Naive B cell (primary cell): Measurements from ENCODE around the gene SPTBN5. TPM values are rescaled to one million over a fixed set of nuclear protein-coding genes. Genes with fewer than 3 reads are reported as not detected.
A peak's percentile ranks its signal among the peaks of the same experiment; 100 is the strongest.

Experiments
- ATAC-seq, 2 donors: fragments of 150-1000 bp; cut with Tn5 transposase; 2 replicates each; pipeline ENCODE4 v1.10.0; 2021; ENCODE audit warnings: low read depth in 2 of 2, mild to moderate bottlenecking in 2 of 2, moderate library complexity in 2 of 2
- DNase-seq: peaks from one replicate; pipeline ENCODE4 v3.0.0; 2022
- H3K27ac Mint-ChIP-seq, 6 donors: one replicate each; pipeline ENCODE4 v1.8.0; 2020 to 2022; ENCODE audit warnings: mild to moderate bottlenecking in 6 of 6, mixed read lengths in 6 of 6, moderate library complexity in 5 of 6, inconsistent platforms in 2 of 6
- H3K27me3 Mint-ChIP-seq, 3 donors: one replicate each; pipeline ENCODE4 v1.8.0; 2021 to 2022; ENCODE audit warnings: mixed read lengths in 3 of 3, mild to moderate bottlenecking in 1 of 3
- H3K36me3 Mint-ChIP-seq, 2 donors: one replicate each; pipeline ENCODE4 v1.8.0; 2020 to 2022; ENCODE audit warnings: mixed read lengths in 2 of 2, inconsistent platforms in 1 of 2, mild to moderate bottlenecking in 1 of 2
- H3K4me1 Mint-ChIP-seq, 3 donors: one replicate each; pipeline ENCODE4 v1.8.0; 2020 to 2022; ENCODE audit warnings: mixed read lengths in 3 of 3, inconsistent platforms in 1 of 3, mild to moderate bottlenecking in 1 of 3, moderate library complexity in 1 of 3
- H3K4me3 Mint-ChIP-seq, 8 donors: one replicate each; pipeline ENCODE4 v1.8.0; 2020 to 2022; ENCODE audit warnings: mild to moderate bottlenecking in 8 of 8, mixed read lengths in 8 of 8, moderate library complexity in 8 of 8, inconsistent platforms in 2 of 8
- H3K9me3 Mint-ChIP-seq, 7 donors: one replicate each; pipeline ENCODE4 v1.8.0; 2020 to 2022; ENCODE audit warnings: mixed read lengths in 7 of 7, mild to moderate bottlenecking in 5 of 7, inconsistent platforms in 2 of 7, moderate library complexity in 1 of 7
- polyA plus RNA-seq, 6 donors: library from polyadenylated mRNA; unstranded; fragments of 300-500 nt; fragmentation: Illumina TruSeq; gene quantifications; one replicate each; pipeline ENCODE4 v1.2.3, GENCODE V29; 2021; ENCODE audit warnings: low read depth in 6 of 6

Gene SPTBN5
- polyA plus RNA-seq, 6 donors from 2014 or later = not detected

DNA sequence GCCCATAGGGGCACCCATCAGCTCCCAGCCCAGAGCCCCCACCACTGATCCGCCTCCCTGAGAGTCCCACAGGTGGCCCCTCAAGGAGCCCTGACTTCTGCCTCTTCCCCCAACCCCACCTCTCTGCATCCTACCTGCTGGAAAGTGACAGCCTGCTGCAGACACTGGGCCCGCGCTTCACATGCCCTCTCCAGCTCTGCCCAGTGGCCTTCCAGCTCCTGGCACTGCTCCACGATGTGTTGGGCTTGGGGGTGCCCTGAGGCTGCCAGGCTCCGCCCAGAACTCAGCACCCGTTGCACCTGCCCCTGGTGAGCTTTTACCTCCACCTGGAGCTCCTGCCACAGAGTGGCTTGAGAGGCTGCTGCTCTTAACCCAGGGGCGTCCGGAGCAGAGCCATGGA lies 20.1 kb downstream of the SPTBN5 start:
- H3K4me3 Mint-ChIP-seq = no peak overlapping the region
- H3K36me3 Mint-ChIP-seq = no peaks in the 10 kb centered on the region
- H3K27me3 Mint-ChIP-seq = peaks cover 0 to 18% (median 15%) of the 10 kb centered on the region in 3 donors
- DNase-seq = no peak
- peaks cover 5 to 17% (median 11%) of the 10 kb centered on the region in 3 donors for H3K4me1 Mint-ChIP-seq
- H3K27ac Mint-ChIP-seq = no peak overlapping the region
- ATAC-seq = no peak
- no peaks in the 10 kb centered on the region for H3K9me3 Mint-ChIP-seq

- Mint-ChIP-seq H3K27me3 (peaks cover 0 to 17% (median 17%) of the 10 kb centered on the region in 3 donors), H3K4me1 (peaks cover 5 to 18% (median 14%) of the 10 kb centered on the region in 3 donors), H3K36me3 (no peaks in the 10 kb centered on the region), H3K9me3 (no peaks in the 10 kb centered on the region), H3K27ac (no peak overlapping the region), H3K4me3 (no peak overlapping the region)
- DNase-seq = no peak
- no peak for ATAC-seq
Observed at GRCh38 chr15:41872166-41872747, 21.6 kb downstream of the SPTBN5 start.

GRCh38 chr15:41871175-41871905 lies 22.5 kb downstream of the SPTBN5 start:
- no peak overlapping the region for H3K4me3 Mint-ChIP-seq
- H3K4me1 Mint-ChIP-seq = peaks cover 5 to 17% (median 13%) of the 10 kb centered on the region in 3 donors
- DNase-seq (no peak), ATAC-seq (no peak)
- H3K27ac Mint-ChIP-seq = peak overlapping the region in 1 of 6 donors; percentile 53
- H3K27me3 Mint-ChIP-seq = peaks cover 0 to 17% (median 17%) of the 10 kb centered on the region in 3 donors
- H3K9me3 Mint-ChIP-seq = no peaks in the 10 kb centered on the region
- no peaks in the 10 kb centered on the region for H3K36me3 Mint-ChIP-seq

DNA sequence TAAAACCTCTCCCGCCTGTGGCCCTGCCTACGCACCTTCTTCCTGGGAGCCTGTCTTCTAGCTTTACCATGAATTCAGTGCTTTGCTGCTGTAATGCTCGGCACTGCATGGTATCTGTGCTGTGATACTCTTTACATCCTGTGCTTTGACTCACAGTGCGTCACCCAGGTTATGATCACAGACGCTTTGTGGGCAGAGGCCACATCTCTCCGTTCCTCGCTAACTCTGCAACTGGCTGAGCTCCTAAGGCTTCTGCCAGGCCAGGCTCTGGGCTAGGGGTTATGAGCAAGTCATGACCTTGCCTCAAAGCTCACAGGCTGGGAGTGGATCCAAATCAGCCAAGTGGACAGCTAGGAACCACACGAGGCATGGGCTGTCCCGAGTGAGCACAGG lies 23.2 kb downstream of the SPTBN5 start:
- DNase-seq (no peak), ATAC-seq (no peak)

GRCh38 chr15:41869770-41870688 lies 23.8 kb downstream of the SPTBN5 start:
- Mint-ChIP-seq H3K4me3 (peak overlapping the region in 1 of 8 donors; percentile 52), H3K27me3 (peaks cover 0 to 17% (median 17%) of the 10 kb centered on the region in 3 donors), H3K4me1 (peaks cover 0 to 4% (median 2%) of the 10 kb centered on the region in 3 donors), H3K27ac (peak overlapping the region in 2 of 6 donors; percentile 54 to 58), H3K9me3 (no peaks in the 10 kb centered on the region), H3K36me3 (no peaks in the 10 kb centered on the region)
- ATAC-seq (no peak), DNase-seq (no peak)

More for the DNA sequence above, 23.2 kb downstream of the SPTBN5 start:
- H3K36me3 Mint-ChIP-seq = no peaks in the 10 kb centered on the region
- H3K27ac Mint-ChIP-seq = peak overlapping the region in 1 of 6 donors; percentile 54
- no peaks in the 10 kb centered on the region for H3K9me3 Mint-ChIP-seq
- H3K4me1 Mint-ChIP-seq = peaks cover 0 to 11% (median 7%) of the 10 kb centered on the region in 3 donors
- H3K27me3 Mint-ChIP-seq = peaks cover 0 to 17% (median 17%) of the 10 kb centered on the region in 3 donors
- H3K4me3 Mint-ChIP-seq = peak overlapping the region in 1 of 8 donors; percentile 52

GRCh38 chr15:41868321-41868720 lies 25.5 kb downstream of the SPTBN5 start:
- ATAC-seq = no peak
- Mint-ChIP-seq H3K27me3 (peaks cover 0 to 14% (median 9%) of the 10 kb centered on the region in 3 donors), H3K36me3 (no peaks in the 10 kb centered on the region), H3K4me3 (no peak overlapping the region), H3K4me1 (peaks cover 0 to 4% (median 2%) of the 10 kb centered on the region in 3 donors), H3K27ac (no peak overlapping the region), H3K9me3 (no peaks in the 10 kb centered on the region)
- no peak for DNase-seq

DNA sequence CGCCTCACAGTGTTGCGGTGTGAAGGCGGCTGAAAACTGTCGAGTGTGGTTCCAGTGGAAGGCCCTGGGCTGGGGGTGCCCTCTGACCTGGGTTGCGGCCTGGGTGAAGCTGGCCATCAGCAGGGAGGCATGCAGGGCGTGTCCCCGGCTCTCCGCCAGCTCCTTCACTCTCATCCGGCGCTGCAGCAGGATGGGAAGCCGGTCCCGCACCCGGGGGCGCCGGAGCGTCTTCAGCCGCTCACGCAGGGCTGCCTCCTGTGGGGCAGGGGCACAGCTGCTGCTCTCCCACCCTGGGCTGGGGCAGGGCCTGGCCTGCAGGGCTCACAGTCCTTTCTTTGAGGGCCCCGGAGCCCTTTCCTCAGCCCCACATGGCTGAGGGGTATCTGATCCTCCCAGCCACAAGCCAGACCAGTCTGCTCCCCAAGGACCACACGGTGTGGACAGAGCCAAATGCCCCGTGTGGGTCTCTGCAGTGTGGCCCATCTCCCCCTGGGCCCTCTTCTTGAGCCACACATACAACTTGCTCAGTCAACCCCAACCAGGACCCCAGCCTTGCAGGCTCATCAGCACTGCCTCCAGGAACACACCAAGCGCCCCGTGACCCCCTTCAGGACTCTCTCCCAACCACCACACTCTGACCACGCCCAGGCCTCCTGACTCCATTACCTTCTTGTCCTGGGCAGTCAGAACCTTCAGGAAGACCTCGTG lies 26.8 kb downstream of the SPTBN5 start:
- ATAC-seq = no peak
- DNase-seq = no peak
- H3K36me3 Mint-ChIP-seq = no peaks in the 10 kb centered on the region
- H3K27ac Mint-ChIP-seq = no peak overlapping the region
- H3K9me3 Mint-ChIP-seq = no peaks in the 10 kb centered on the region
- H3K4me1 Mint-ChIP-seq = peaks cover 0 to 4% (median 2%) of the 10 kb centered on the region in 3 donors
- no peak overlapping the region for H3K4me3 Mint-ChIP-seq
- peaks cover 0 to 5% (median 0%) of the 10 kb centered on the region in 3 donors for H3K27me3 Mint-ChIP-seq

DNA sequence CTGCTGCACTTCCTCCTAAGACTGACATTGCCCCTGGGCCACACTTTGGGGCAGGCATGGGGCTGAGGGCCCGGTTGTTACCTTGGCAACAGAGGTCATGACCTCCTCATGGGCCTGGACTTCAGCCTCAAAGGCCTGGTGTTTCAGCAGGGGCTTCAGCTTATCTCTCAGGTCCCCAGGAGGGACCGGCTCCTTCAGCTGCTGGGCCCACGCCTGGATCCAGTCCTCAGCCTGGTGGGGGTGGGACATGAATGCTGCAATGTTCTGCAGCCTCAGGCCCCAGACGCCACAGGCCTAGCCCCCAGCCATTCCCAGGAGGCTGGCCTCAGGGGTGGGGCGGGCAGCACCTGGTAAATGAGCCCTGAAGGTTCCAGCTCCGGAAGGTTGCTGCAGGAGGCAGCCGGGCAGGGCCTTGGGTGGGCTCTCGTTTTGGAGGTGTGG lies 27.6 kb downstream of the SPTBN5 start:
- H3K9me3 Mint-ChIP-seq = no peaks in the 10 kb centered on the region
- no peak for DNase-seq
- no peak overlapping the region for H3K4me3 Mint-ChIP-seq
- peaks cover 0 to 5% (median 0%) of the 10 kb centered on the region in 3 donors for H3K27me3 Mint-ChIP-seq
- H3K36me3 Mint-ChIP-seq = no peaks in the 10 kb centered on the region
- H3K27ac Mint-ChIP-seq = no peak overlapping the region
- peaks cover 0 to 4% (median 2%) of the 10 kb centered on the region in 3 donors for H3K4me1 Mint-ChIP-seq
- no peak for ATAC-seq

DNA sequence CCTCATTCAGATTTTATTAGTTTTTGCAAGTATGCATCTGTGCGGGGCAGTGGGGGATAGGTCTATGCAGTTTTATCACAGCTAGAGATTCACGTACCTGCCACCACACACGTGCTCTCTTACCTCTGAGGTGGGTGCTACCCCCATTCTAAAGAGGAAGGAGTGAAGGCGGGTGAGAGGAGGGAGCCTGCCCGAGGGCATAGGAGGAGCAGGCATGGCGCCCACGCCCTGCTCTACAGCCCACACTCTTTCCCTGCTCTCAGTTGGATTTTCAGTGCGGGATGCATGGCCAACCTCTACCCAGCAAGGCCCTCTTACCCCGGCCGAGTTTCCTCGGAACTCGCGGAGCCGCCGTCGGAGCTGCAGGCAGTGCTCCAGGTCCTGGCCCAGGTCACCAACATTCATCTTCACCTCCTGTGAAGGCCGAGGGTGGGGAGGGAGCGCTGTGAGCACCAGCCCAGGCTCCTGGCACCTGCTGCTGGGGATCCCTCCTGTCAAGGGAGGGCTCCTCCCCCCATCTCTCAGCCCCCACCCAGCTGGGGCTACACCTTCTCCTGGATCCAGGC lies 28.3 kb downstream of the SPTBN5 start:
- Mint-ChIP-seq H3K27ac (peak overlapping the region in 1 of 6 donors; percentile 63), H3K4me1 (peaks cover 0 to 4% (median 2%) of the 10 kb centered on the region in 3 donors), H3K9me3 (no peaks in the 10 kb centered on the region), H3K27me3 (peaks cover 0 to 5% (median 0%) of the 10 kb centered on the region in 3 donors), H3K36me3 (no peaks in the 10 kb centered on the region), H3K4me3 (no peak overlapping the region)
- ATAC-seq (no peak), DNase-seq (no peak)

DNA sequence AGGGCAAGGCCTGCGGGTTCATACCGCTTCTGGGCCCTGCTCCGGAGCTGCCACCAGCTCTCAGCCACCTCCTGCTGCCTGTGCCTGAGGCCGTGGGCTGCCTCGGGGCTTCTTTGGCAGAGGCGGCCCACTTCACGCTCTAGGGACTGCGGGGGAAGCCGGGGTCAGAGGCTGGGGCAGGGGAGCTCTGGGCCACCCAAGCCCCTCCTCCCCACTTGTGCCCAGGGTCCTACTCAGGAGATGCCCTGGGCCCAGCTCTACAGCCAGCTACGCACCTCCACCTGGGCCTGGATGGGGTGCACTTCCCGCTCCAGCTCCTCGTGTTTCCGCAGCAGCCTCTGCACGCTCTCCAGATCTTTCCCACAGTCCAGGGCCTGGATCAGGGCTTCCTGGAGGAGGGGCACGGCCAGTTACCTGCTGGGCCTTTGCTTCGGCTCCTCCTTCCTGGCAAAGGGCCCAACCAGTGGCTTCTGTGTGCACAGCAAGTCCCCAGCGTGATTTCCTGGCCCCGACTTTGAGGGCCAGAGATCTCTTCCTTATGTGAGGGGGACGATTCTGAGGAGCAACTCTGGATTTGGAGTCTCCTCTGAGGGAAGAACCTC lies 31.2 kb downstream of the SPTBN5 start:
- Mint-ChIP-seq H3K4me1 (peaks cover 0 to 2% (median 0%) of the 10 kb centered on the region in 3 donors), H3K9me3 (no peaks in the 10 kb centered on the region), H3K27ac (no peak overlapping the region), H3K4me3 (no peak overlapping the region), H3K36me3 (no peaks in the 10 kb centered on the region), H3K27me3 (no peaks in the 10 kb centered on the region)
- DNase-seq (no peak), ATAC-seq (no peak)

- Mint-ChIP-seq H3K27ac (peak overlapping the region in 1 of 6 donors; percentile 95), H3K4me1 (no peaks in the 10 kb centered on the region), H3K36me3 (no peaks in the 10 kb centered on the region), H3K27me3 (no peaks in the 10 kb centered on the region), H3K9me3 (no peaks in the 10 kb centered on the region), H3K4me3 (no peak overlapping the region)
- no peak for ATAC-seq
- DNase-seq = no peak
Observed at GRCh38 chr15:41861736-41862356, 32.0 kb downstream of the SPTBN5 start.
